HL-60/S4 treated with retinoic acid at 250 ng/mL for 4 days and 3 days (cell line): ENCODE data around the gene NAALADL1.
"Not testable (repeated sequence)": the region's sequence is repeated elsewhere in the genome, so short reads cannot be mapped to it uniquely, and the experiment has no call there.

Source experiments
- in situ Hi-C: fragments of 300-500 bp; cut with MboI; formaldehyde crosslinking; loops from 2 replicates; pipeline ENCODE4 v1.7.0; 2022; ENCODE audit warnings: low sequenced_read_pairs

The NAALADL1 gene

GRCh38 chr11:65051398-65051858 is 6.9 kb downstream of the NAALADL1 start:
- in situ Hi-C loops: no loop called here

- in situ Hi-C loops: no loop called here
Measured at GRCh38 chr11:65047581-65048422, 10.6 kb downstream of the NAALADL1 start.

DNA sequence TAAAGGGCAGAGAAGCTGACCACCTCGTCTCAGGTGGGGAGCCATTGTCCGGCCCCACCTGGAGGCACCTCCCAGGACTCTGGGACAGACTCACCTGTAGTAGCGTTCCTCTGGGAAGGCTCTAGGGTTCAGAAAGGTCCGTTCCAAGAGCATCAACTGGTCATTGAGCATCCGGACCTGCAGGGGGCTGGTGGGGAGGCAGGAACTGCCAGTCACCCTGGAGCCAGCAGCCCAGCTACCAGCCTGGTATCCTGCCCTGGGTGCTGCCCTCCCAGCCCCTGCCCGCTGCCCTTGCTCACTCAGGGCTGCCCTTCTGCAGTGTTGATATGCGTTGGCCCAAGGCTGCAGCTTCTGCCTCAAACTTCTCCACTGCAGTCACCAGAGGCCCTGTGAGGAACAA is 12.6 kb downstream of the NAALADL1 start:
- in situ Hi-C loops: no loop called here

- in situ Hi-C loops: no loop called here
Measured at GRCh38 chr11:65045061-65045460, 13.3 kb downstream of the NAALADL1 start.

DNA sequence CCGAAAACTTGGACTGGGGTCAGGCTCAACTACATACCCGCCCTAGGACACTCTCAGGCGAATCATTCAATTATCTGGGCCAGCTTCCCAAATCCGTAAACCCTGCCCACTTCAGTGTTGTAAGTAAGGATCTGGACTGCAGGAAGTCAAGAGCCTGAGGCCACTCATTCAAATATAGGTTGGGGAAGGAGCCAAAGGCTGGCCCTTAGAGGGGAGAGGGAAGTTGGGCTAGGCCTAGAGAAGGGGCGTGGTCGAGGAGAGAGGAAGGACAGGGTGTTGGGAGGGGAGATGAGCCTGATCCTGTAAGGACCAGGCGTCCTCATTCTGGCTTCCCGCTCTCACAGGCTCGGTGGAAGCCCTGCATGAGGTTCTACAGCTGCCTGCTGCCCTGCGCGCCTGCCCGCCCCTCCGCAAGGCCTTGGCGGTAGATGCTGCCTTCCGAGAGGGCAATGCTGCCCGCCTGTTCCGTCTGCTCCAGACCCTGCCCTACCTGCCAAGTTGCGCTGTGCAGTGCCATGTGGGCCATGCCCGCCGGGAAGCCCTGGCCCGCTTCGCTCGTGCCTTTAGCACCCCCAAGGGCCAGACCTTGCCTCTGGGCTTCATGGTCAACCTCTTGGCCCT is 14.4 kb downstream of the NAALADL1 start:
- in situ Hi-C loops: no loop called here

- in situ Hi-C loops: no loop called here
Measured at GRCh38 chr11:65042891-65043290, 15.5 kb downstream of the NAALADL1 start.

DNA sequence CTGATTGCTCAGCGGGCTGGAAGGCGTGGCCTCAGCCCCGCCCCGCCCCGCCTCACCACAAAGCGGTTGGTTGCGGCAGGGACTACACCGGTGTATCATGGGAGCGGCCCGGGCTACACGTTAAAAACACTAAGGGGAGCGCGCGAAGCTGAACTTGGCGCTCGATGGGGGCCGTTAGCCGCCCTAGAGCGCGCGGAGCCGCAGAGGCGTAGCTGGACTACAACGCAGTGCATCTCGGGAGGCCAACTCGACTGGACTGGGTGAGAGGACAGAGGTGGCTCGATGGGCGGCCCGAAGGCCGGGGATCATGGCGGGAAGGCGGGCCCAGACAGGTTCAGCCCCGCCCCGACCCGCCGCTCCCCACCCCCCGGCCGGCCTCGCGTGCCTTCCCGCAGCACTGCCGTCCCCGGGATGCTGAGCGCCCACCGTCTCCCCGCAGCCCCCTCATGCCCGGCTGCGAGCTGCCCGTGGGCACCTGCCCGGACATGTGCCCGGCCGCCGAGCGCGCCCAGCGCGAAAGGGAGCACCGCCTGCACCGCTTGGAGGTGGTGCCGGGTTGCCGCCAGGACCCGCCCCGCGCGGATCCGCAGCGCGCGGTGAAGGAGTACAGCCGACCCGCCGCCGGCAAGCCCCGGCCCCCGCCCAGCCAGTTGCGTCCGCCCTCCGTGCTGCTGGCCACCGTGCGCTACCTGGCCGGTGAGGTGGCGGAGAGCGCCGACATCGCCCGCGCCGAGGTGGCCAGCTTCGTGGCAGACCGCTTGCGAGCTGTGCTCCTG is 17.3 kb downstream of the NAALADL1 start, which contains the start of gene SAC3D1:
SAC3D1 (plus strand) TSS at position 364 of the 776 bp plus-strand sequence; CDS start at position 447, 83 bp downstream.
- in situ Hi-C loops: no loop called here

- in situ Hi-C loops: no loop called here
Measured at GRCh38 chr11:65040520-65040846, 17.9 kb downstream of the NAALADL1 start.

DNA sequence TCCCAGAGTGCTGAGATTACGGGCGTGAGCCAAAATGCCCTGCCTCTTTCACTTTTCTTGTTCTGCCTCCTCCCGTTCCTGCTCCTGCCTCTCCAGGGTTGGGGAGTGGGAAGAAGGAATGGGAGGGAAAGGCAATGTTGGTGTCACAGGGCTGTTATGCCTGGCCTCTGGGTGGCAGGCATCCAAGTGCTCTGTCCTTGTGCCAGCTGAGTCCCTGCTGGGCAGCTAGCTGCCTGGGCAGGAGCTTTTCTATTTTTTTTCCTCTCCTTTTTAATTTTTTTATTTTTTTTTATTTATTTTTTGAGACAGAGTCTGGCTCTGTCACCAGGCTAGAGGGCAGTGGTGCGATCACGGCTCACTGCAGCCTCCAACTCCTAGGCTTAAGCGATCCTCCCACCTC is 21.4 kb downstream of the NAALADL1 start:
- in situ Hi-C loops: no loop called here

DNA sequence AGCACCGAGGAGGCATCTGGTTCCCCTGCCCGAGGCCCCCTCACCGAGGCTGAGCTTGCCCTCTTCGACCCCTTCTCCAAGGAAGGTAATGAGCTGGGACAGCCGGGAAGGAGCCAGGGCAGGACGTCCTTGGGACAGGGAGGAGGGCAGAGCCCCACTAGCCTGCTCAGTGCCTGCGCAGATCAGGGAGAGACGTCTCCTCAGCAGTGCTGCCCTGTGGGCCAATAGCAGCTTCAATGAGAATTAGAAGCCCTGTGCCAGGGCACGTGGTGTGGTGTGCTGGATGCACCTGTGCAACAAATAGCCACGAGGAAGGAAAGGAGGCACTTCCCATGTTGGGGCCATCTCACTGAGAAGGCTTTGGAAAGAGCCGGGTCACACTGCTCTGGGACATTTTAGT is 22.8 kb downstream of the NAALADL1 start:
- in situ Hi-C loops: no loop called here

DNA sequence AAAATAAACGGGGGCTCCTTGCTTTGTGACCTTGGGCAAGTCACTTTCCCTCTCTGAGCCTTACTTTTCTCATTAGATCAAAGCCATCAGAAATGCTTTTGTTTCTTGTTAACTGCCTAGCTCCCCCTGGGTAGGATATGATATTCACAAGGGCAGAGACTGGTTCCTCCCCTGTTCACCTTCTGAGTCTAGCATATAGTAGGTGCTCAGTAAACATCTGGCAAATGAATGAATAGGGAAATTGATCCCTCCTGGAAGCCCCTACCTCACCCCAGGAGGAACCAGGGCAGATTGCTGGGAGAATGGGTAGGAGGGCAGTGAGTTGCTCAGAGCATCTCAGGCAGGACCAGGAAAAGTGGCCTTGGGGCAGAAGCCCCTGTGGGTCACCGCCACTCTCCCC is 23.9 kb downstream of the NAALADL1 start:
- in situ Hi-C loops: no loop called here

DNA sequence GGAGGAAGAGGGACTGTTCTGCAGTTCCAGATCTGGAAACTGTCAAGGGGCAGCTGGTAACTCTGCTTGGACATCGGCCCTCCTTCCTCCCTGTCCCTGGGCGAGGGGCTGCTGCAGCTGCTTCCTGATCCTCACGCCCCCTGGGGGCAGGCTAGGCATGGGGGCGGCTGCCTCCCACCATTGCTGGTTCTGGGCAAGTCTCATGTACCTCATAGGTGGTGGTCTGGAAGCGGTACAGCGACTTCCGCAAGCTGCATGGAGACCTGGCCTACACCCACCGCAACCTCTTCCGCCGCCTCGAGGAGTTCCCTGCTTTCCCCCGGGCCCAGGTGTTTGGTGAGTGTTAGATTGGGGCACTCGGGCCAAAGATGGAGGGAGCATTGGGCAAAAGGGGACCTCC is 26.1 kb downstream of the NAALADL1 start:
- in situ Hi-C loops: no loop called here

DNA sequence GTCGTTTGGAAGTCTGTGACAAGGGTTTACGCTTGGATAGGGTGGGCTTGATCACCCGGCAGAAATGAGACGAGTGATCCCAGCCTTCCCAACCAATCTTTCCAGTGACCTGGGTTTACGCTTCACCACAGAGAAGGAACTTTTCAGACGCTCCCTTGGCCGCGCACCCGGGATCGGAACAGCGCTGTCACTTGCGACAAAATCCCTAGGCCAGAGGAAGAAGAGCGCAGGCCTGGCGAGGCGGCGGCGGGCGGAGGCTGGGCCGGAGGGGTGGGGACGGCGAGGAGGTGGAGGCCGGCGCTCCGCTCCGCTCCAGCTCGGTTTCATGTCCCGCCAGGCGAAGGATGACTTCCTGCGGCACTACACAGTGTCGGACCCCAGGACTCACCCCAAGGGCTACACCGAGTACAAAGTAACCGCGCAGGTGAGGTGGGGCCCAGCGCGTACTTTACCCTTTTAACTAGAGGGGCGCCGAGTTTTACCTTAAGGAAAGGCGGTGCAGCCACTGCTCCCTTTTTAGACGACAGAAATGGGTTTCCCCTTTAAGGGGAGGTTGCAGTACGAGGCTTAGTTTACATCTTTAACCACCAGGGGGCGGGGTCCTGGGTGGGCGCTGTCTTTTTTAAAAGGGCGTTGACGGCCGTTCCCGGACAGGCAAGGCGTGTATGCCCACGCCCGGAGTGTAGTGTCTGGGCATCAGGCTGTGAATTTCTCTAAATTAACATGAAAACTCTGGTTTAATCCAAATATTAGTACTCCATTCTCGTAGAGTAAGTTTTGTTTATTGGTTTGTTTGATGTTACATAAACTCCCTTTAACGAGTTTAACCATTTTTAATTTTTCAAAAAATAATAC is 30.9 kb downstream of the NAALADL1 start, which contains the start of gene SNX15:
SNX15 (plus strand) TSS at position 227 of the 855 bp plus-strand sequence; CDS start at position 326, 99 bp downstream.
- in situ Hi-C loops: no loop called here

DNA sequence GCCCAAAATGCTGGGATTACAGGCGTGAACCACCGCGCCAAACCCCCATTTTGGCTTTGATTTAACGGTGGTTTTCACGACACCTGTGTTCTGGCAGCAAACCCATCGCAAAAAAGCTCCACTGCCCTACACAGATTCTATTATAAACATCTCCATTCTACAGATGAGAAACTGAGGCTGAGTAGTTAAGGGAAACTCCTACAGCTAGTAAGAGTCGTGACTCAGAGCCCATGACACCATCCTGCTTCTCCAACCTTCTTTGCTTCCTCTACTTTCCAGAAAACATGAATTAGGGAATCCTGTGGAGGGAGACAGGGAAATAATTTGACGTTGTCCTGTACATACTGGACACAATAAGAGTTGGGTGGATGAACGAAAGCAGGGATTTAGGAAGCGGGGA is 31.5 kb downstream of the NAALADL1 start:
- in situ Hi-C loops: no loop called here

GRCh38 chr11:65023502-65023901 is 34.9 kb downstream of the NAALADL1 start:
- in situ Hi-C loops: not testable (repeated sequence)

DNA sequence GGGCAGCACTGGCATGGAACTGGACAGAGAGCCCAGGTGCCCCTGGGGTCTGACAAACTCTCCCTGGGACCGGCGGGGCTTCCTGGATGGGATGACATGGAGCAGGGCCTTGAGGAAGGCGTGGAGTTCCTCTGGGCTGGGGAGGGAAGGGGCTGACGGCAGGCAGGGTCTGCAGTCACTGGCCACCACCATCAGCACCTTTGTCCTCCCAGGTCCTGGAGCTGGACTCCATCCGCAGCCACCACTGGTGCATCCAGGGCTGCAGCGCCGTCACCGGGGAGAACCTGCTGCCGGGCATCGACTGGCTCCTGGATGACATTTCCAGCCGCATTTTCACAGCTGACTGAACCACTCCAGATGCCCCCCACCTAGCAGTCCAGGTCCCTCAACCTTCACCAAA is 36.8 kb downstream of the NAALADL1 start:
- in situ Hi-C loops: no loop called here

GRCh38 chr11:65021003-65021402 is 37.4 kb downstream of the NAALADL1 start:
- in situ Hi-C loops: no loop called here

- in situ Hi-C loops: no loop called here
Measured at GRCh38 chr11:65019824-65020223, 38.5 kb downstream of the NAALADL1 start.

GRCh38 chr11:65017937-65018336 is 40.4 kb downstream of the NAALADL1 start:
- in situ Hi-C loops: no loop called here

DNA sequence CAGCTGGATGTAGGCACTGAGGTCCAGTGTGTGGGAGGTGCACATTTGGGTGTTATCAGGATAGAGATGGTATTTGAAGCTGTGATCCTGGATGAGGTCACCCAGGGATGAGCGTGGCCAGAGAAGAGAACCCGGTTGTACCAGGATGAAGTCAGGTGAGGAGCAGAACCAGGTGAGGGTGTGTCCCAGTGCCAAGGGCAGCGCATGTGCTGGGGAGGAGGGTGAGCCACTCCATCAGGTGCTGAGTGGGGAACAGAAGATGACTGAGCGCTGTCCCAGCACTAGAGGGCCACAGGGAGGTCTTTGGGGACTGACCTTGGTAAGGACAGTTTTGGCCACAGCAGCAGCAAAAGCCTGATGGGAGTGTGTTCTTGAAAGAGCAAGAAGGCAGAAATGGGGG is 41.6 kb downstream of the NAALADL1 start:
- in situ Hi-C loops: no loop called here
